HepG2 (cell line): Measurements from ENCODE around the gene DLX4. TPM values are rescaled to one million over a fixed set of nuclear protein-coding genes. Genes with fewer than 3 reads are reported as not detected.

ENCODE experiments used
- FOXO4 ChIP-seq: sonication (generic); formaldehyde crosslinking; conservative IDR thresholded peaks from 2 replicates; pipeline ENCODE4 v1.8.1; 2023; ENCODE audit warnings: missing genetic modification reagents
- HDAC1 ChIP-seq: sonication (generic); formaldehyde crosslinking; IDR thresholded peaks from 2 replicates; pipeline ENCODE4 v1.5.1; 2020; ENCODE audit warnings: mild to moderate bottlenecking, missing genetic modification reagents
- HMGXB3 ChIP-seq: sonication (generic); formaldehyde crosslinking; IDR thresholded peaks from 2 replicates; pipeline ENCODE4 v1.4.0; 2020; ENCODE audit warnings: missing genetic modification reagents, borderline replicate concordance
- MATR3 ChIP-seq: sonication (generic); formaldehyde crosslinking; IDR thresholded peaks from 2 replicates; pipeline ENCODE4 v1.4.0; 2020; ENCODE audit warnings: missing genetic modification reagents
- MED13 ChIP-seq: sonication (generic); formaldehyde crosslinking; IDR thresholded peaks from 2 replicates; pipeline ENCODE4 v1.5.0; 2020; ENCODE audit warnings: missing genetic modification reagents
- NAIF1 ChIP-seq: sonication (generic); formaldehyde crosslinking; IDR thresholded peaks from 2 replicates; pipeline ENCODE4 v1.5.0; 2020; ENCODE audit warnings: mild to moderate bottlenecking, missing genetic modification reagents, borderline replicate concordance
- TBP ChIP-seq: sonication (generic); formaldehyde crosslinking; IDR thresholded peaks from 2 replicates; pipeline ENCODE4 v1.5.0; 2020; ENCODE audit warnings: missing genetic modification reagents
- ZBTB37 ChIP-seq: sonication (generic); formaldehyde crosslinking; IDR thresholded peaks from 2 replicates; pipeline ENCODE4 v1.4.0; 2020; ENCODE audit warnings: mild to moderate bottlenecking, missing genetic modification reagents
- ZNF121 ChIP-seq: sonication (generic); formaldehyde crosslinking; IDR thresholded peaks from 2 replicates; pipeline ENCODE4 v1.5.0; 2020; ENCODE audit warnings: mild to moderate bottlenecking, missing genetic modification reagents
- ZNF501 ChIP-seq: sonication (generic); formaldehyde crosslinking; IDR thresholded peaks from 2 replicates; pipeline ENCODE4 v1.5.1; 2020; ENCODE audit warnings: mild to moderate bottlenecking, moderate library complexity, missing genetic modification reagents
- ZNF572 ChIP-seq: sonication (generic); formaldehyde crosslinking; IDR thresholded peaks from 2 replicates; pipeline ENCODE4 v1.5.1; 2020; ENCODE audit warnings: mild to moderate bottlenecking, missing genetic modification reagents
- ZNF891 ChIP-seq: sonication (generic); formaldehyde crosslinking; IDR thresholded peaks from 2 replicates; pipeline ENCODE4 v1.5.0; 2020; ENCODE audit warnings: mild to moderate bottlenecking, missing genetic modification reagents
- ZSCAN5A ChIP-seq: sonication (generic); formaldehyde crosslinking; IDR thresholded peaks from 2 replicates; pipeline ENCODE4 v1.8.0; 2022; ENCODE audit warnings: mild to moderate bottlenecking, missing genetic modification reagents, borderline replicate concordance
- ZZZ3 ChIP-seq: sonication (generic); formaldehyde crosslinking; IDR thresholded peaks from 2 replicates; pipeline ENCODE4 v1.4.0; 2020; ENCODE audit warnings: missing genetic modification reagents, mild to moderate bottlenecking, borderline replicate concordance
- polyA plus RNA-seq, 8 experiments: library from polyadenylated mRNA; depleted of rRNA in 3 of 8; stranded (reverse) in 7 of 8; unstranded in 1 of 8; fragments of >200 nt; fragmentation: Illumina TruSeq in 4 of 8; extraction: Trizol in 4 of 8; gene quantifications; 2 replicates each; pipeline versions ENCODE4 v1.2.1 to v1.2.3, GENCODE V29; 2011 to 2016; ENCODE audit warnings: low read depth in 4 of 8, missing spikeins in 1 of 8, mixed read lengths in 1 of 8; ENCODE audit not compliant: insufficient read depth in 1 of 8
- total RNA-seq, 5 experiments: library from RNA; depleted of rRNA; stranded (reverse); fragments of >200 nt; fragmentation: Illumina TruSeq; extraction: Trizol; gene quantifications; 2 replicates each; pipeline ENCODE4 v1.2.3, GENCODE V29; 2016; ENCODE audit warnings: low read depth in 1 of 5
- TF ChIP-seq, protein P1 (sequence below): sonication (generic); formaldehyde crosslinking; IDR thresholded peaks from 2 replicates; pipeline ENCODE4 v1.8.0; 2022; ENCODE audit warnings: missing genetic modification reagents, mild to moderate bottlenecking, moderate library complexity, borderline replicate concordance
- TF ChIP-seq, protein P2 (sequence below): sonication (generic); formaldehyde crosslinking; IDR thresholded peaks from 2 replicates; pipeline ENCODE4 v1.8.1; 2022; ENCODE audit warnings: mild to moderate bottlenecking, missing genetic modification reagents

Gene DLX4
- total and polyA plus RNA-seq, 2 of the 13 experiments (the other 11 are each of a cell fraction or from before 2014, with no cell fraction given), result 0.55 to 2.3 TPM

- TF ChIP-seq, protein P1, sequence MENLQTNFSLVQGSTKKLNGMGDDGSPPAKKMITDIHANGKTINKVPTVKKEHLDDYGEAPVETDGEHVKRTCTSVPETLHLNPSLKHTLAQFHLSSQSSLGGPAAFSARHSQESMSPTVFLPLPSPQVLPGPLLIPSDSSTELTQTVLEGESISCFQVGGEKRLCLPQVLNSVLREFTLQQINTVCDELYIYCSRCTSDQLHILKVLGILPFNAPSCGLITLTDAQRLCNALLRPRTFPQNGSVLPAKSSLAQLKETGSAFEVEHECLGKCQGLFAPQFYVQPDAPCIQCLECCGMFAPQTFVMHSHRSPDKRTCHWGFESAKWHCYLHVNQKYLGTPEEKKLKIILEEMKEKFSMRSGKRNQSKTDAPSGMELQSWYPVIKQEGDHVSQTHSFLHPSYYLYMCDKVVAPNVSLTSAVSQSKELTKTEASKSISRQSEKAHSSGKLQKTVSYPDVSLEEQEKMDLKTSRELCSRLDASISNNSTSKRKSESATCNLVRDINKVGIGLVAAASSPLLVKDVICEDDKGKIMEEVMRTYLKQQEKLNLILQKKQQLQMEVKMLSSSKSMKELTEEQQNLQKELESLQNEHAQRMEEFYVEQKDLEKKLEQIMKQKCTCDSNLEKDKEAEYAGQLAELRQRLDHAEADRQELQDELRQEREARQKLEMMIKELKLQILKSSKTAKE (CRISPR knock-in tag), result no peak
- TF ChIP-seq, protein P2, sequence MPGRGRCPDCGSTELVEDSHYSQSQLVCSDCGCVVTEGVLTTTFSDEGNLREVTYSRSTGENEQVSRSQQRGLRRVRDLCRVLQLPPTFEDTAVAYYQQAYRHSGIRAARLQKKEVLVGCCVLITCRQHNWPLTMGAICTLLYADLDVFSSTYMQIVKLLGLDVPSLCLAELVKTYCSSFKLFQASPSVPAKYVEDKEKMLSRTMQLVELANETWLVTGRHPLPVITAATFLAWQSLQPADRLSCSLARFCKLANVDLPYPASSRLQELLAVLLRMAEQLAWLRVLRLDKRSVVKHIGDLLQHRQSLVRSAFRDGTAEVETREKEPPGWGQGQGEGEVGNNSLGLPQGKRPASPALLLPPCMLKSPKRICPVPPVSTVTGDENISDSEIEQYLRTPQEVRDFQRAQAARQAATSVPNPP, result no peak
- no peak for TF ChIP-seq ZNF572 (CRISPR knock-in tag)
- TF ChIP-seq HDAC1 (CRISPR knock-in tag), result no peak
- TF ChIP-seq TBP (CRISPR knock-in tag), result no peak
- TF ChIP-seq MATR3 (CRISPR knock-in tag), result no peak
- no peak for TF ChIP-seq MED13
- TF ChIP-seq ZSCAN5A, result no peak
- TF ChIP-seq ZNF121 (CRISPR knock-in tag), result no peak
- TF ChIP-seq ZBTB37 (CRISPR knock-in tag), result no peak
- TF ChIP-seq ZNF501 (CRISPR knock-in tag), result no peak; the same call in 1 of the 2 replicates
- TF ChIP-seq FOXO4 (CRISPR knock-in tag), result no peak
- 0 out of 2 replicates have a peak, but pooled peaks have one; percentile 22 for TF ChIP-seq ZZZ3 (CRISPR knock-in tag)
- no peak for TF ChIP-seq HMGXB3 (CRISPR knock-in tag)
- TF ChIP-seq NAIF1 (CRISPR knock-in tag), result no peak
- TF ChIP-seq ZNF891 (CRISPR knock-in tag), result no peak
These were observed 29.0 kb downstream of the DLX4 start (continued) for GRCh38 chr17:49997773-49998703.
